DND-41 (cell line): Measurements from ENCODE around the gene TRHDE.

Source experiments
- ATAC-seq: fragments of 200-7000 bp; cut with Tn5 transposase; 3 replicates; pipeline ENCODE4 v1.9.1; 2021; ENCODE audit warnings: low read depth; ENCODE audit not compliant: insufficient read depth
- DNase-seq: peaks from one replicate; pipeline ENCODE4 v3.0.0-alpha.2; 2020
- H2AFZ ChIP-seq: 2 replicates; pipeline ENCODE4 v1.6.0; 2012; ENCODE audit warnings: low read depth, low read length
- H3K27ac ChIP-seq: 2 replicates; pipeline ENCODE4 v1.5.1; 2012; ENCODE audit warnings: low read length, inconsistent platforms
- H3K27me3 ChIP-seq: fragments of 200-600 bp; sonication (generic); 2 replicates; pipeline ENCODE4 v1.6.0; 2012; ENCODE audit warnings: low read length, mild to moderate bottlenecking, inconsistent platforms; ENCODE audit not compliant: insufficient read depth, poor library complexity
- H3K36me3 ChIP-seq: 2 replicates; pipeline ENCODE4 v1.5.1; 2012; ENCODE audit warnings: low read length, inconsistent platforms; ENCODE audit not compliant: insufficient read depth
- H3K4me1 ChIP-seq: 2 replicates; pipeline ENCODE4 v1.5.1; 2012; ENCODE audit warnings: mild to moderate bottlenecking, low read length; ENCODE audit not compliant: insufficient read depth
- H3K4me2 ChIP-seq: 2 replicates; pipeline ENCODE4 v1.6.0; 2012; ENCODE audit warnings: mild to moderate bottlenecking, moderate library complexity, low read length, inconsistent platforms; ENCODE audit not compliant: insufficient read depth
- H3K4me3 ChIP-seq, 2 experiments: fragments of 200-600 bp in 1 of 2; shearing (Covaris generic) in 1 of 2; 2 replicates each; pipeline ENCODE4 v1.5.1; 2012 to 2016; ENCODE audit warnings: inconsistent platforms in 2 of 2, low read length in 2 of 2, mild to moderate bottlenecking in 2 of 2, low read depth in 1 of 2, moderate library complexity in 1 of 2
- H3K79me2 ChIP-seq: 2 replicates; pipeline ENCODE4 v1.6.0; 2012; ENCODE audit warnings: low read length, inconsistent platforms; ENCODE audit not compliant: insufficient read depth
- H3K9ac ChIP-seq: 2 replicates; pipeline ENCODE4 v1.6.0; 2012; ENCODE audit warnings: low read depth, mild to moderate bottlenecking, inconsistent platforms, low read length, moderate library complexity
- H3K9me3 ChIP-seq: 2 replicates; pipeline ENCODE4 v1.5.1; 2012; ENCODE audit warnings: low read length, moderate library complexity, mild to moderate bottlenecking, inconsistent platforms; ENCODE audit not compliant: insufficient read depth, severe bottlenecking
- H4K20me1 ChIP-seq: 2 replicates; pipeline ENCODE4 v1.6.0; 2012; ENCODE audit warnings: low read length; ENCODE audit not compliant: insufficient read depth
- EZH2 ChIP-seq: IDR thresholded peaks from 3 replicates; pipeline ENCODE4 v1.6.1; 2012; ENCODE audit warnings: borderline replicate concordance, low read depth, mild to moderate bottlenecking, moderate library complexity, low read length, inconsistent platforms; ENCODE audit not compliant: severe bottlenecking
- TF ChIP-seq, protein P1 (sequence below): IDR thresholded peaks from 2 replicates; pipeline ENCODE4 v1.5.1; 2012; ENCODE audit warnings: borderline replicate concordance, low read length, moderate library complexity, mild to moderate bottlenecking; ENCODE audit not compliant: poor library complexity, severe bottlenecking; ENCODE audit errors: extremely low read depth

Gene TRHDE

GRCh38 chr12:72337946-72338345 lies 65.8 kb downstream of the TRHDE start:
- Histone ChIP-seq H3K9ac (no peak overlapping the region), H3K9me3 (no peaks in the 10 kb centered on the region), H2AFZ (no peak overlapping the region), H3K4me2 (no peak overlapping the region), H3K4me3 (no peak overlapping the region), H3K27ac (no peak overlapping the region), H3K79me2 (no peaks in the 10 kb centered on the region), H3K36me3 (no peaks in the 10 kb centered on the region), H3K4me1 (no peaks in the 10 kb centered on the region), H3K27me3 (no peaks in the 10 kb centered on the region), H4K20me1 (no peaks in the 10 kb centered on the region)
- ATAC-seq, result no peak
- TF ChIP-seq, protein P1, sequence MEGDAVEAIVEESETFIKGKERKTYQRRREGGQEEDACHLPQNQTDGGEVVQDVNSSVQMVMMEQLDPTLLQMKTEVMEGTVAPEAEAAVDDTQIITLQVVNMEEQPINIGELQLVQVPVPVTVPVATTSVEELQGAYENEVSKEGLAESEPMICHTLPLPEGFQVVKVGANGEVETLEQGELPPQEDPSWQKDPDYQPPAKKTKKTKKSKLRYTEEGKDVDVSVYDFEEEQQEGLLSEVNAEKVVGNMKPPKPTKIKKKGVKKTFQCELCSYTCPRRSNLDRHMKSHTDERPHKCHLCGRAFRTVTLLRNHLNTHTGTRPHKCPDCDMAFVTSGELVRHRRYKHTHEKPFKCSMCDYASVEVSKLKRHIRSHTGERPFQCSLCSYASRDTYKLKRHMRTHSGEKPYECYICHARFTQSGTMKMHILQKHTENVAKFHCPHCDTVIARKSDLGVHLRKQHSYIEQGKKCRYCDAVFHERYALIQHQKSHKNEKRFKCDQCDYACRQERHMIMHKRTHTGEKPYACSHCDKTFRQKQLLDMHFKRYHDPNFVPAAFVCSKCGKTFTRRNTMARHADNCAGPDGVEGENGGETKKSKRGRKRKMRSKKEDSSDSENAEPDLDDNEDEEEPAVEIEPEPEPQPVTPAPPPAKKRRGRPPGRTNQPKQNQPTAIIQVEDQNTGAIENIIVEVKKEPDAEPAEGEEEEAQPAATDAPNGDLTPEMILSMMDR, result no peak
- no peak for DNase-seq

- Histone ChIP-seq H3K4me2 (no peak overlapping the region), H3K27ac (no peak overlapping the region), H2AFZ (no peak overlapping the region), H4K20me1 (no peaks in the 10 kb centered on the region), H3K9ac (no peak overlapping the region), H3K36me3 (no peaks in the 10 kb centered on the region), H3K4me1 (no peaks in the 10 kb centered on the region), H3K9me3 (no peaks in the 10 kb centered on the region), H3K4me3 (no peak overlapping the region), H3K79me2 (no peaks in the 10 kb centered on the region), H3K27me3 (no peaks in the 10 kb centered on the region)
- DNase-seq (no peak), ATAC-seq (no peak)
- no peak for TF ChIP-seq EZH2
- TF ChIP-seq, protein P1, result no peak
These were observed 66.3 kb downstream of the TRHDE start for GRCh38 chr12:72338437-72338836.

- Histone ChIP-seq H4K20me1 (no peaks in the 10 kb centered on the region; the same call in 1 of the 2 replicates), H3K79me2 (no peaks in the 10 kb centered on the region), H3K27me3 (no peaks in the 10 kb centered on the region), H3K9ac (no peak overlapping the region), H3K36me3 (no peaks in the 10 kb centered on the region), H3K4me1 (no peaks in the 10 kb centered on the region), H3K4me2 (no peak overlapping the region), H2AFZ (no peak overlapping the region), H3K9me3 (no peaks in the 10 kb centered on the region), H3K4me3 (no peak overlapping the region), H3K27ac (no peak overlapping the region)
- ATAC-seq (peak; percentile 95), DNase-seq (peak; percentile 56)
- TF ChIP-seq, protein P1, result peak; percentile 67
- no peak for TF ChIP-seq EZH2
These were observed 74.3 kb downstream of the TRHDE start for GRCh38 chr12:72346363-72346944.

DNA sequence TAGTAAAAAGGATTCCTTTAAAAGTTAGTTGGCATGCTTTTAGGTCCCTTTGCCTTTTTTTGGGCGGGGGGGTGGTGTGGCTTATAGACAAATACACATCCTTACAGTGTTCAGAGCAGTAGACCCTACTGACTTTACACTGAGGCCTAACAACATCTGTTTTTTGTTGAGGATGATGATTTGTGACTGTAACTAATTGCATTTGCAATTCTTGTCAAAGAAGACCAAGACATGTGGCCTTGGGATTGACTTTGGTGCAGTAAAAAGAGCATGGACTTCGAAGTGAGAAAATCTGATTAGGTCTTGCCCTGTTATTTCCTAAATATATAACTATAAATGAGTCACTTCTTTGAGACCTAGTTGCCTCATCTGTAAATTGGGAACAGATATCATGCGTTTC lies 77.3 kb downstream of the TRHDE start:
- Histone ChIP-seq H3K27ac (no peak overlapping the region), H3K4me3 (no peak overlapping the region), H3K27me3 (no peaks in the 10 kb centered on the region), H3K9me3 (no peaks in the 10 kb centered on the region), H4K20me1 (no peaks in the 10 kb centered on the region; the same call in 1 of the 2 replicates), H3K36me3 (no peaks in the 10 kb centered on the region), H2AFZ (no peak overlapping the region), H3K4me2 (no peak overlapping the region), H3K9ac (no peak overlapping the region), H3K4me1 (no peaks in the 10 kb centered on the region), H3K79me2 (no peaks in the 10 kb centered on the region)
- TF ChIP-seq, protein P1, result no peak
- TF ChIP-seq EZH2, result no peak
- DNase-seq (no peak), ATAC-seq (no peak)
